ENCODE measurements around the gene ZNF74.
"Not testable (repeated sequence)": the region's sequence is repeated elsewhere in the genome, so short reads cannot be mapped to it uniquely, and the experiment has no call there.

GRCh38 chr22:20451129-20451778, 57.3 kb downstream of the ZNF74 start:
- TF ChIP-seq ZNF221 (tag by site-specific recombination; IDR thresholded peaks at IDR 0.05; ENCODE audit: borderline replicate concordance); ZBTB7A (tag by site-specific recombination; IDR thresholded peaks at IDR 0.05; ENCODE audit: low read depth); ZNF274 (IDR thresholded peaks at IDR 0.05; ENCODE audit: low read length); ZNF274 (tag by site-specific recombination; IDR thresholded peaks at IDR 0.05; ENCODE audit: borderline replicate concordance); ZNF510 (tag by site-specific recombination; IDR thresholded peaks at IDR 0.05; ENCODE audit: insufficient replicate concordance); ZNF792 (tag by site-specific recombination; IDR thresholded peaks at IDR 0.05): not testable (repeated sequence)

Data from HEK293 (cell line).